Airway epithelial cell (primary cell): ENCODE measurements around the gene ARHGAP10. TPM values are rescaled to one million over a fixed set of nuclear protein-coding genes. Genes with fewer than 3 reads are reported as not detected.

Source experiments
- total RNA-seq: library from RNA; depleted of rRNA; stranded (reverse); fragments of >200 nt; gene quantifications from 2 replicates; pipeline ENCODE4 v1.2.3, GENCODE V29; 2015

Gene ARHGAP10, protein sequence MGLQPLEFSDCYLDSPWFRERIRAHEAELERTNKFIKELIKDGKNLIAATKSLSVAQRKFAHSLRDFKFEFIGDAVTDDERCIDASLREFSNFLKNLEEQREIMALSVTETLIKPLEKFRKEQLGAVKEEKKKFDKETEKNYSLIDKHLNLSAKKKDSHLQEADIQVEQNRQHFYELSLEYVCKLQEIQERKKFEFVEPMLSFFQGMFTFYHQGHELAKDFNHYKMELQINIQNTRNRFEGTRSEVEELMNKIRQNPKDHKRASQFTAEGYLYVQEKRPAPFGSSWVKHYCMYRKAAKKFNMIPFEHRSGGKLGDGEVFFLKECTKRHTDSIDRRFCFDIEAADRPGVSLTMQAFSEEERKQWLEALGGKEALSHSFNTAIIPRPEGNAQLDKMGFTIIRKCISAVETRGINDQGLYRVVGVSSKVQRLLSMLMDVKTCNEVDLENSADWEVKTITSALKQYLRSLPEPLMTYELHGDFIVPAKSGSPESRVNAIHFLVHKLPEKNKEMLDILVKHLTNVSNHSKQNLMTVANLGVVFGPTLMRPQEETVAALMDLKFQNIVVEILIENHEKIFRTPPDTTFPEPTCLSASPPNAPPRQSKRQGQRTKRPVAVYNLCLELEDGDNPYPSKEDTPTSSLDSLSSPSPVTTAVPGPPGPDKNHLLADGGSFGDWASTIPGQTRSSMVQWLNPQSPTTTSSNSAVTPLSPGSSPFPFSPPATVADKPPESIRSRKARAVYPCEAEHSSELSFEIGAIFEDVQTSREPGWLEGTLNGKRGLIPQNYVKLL
- total RNA-seq, result 9.8 and 10.0 TPM in 2 replicates

DNA sequence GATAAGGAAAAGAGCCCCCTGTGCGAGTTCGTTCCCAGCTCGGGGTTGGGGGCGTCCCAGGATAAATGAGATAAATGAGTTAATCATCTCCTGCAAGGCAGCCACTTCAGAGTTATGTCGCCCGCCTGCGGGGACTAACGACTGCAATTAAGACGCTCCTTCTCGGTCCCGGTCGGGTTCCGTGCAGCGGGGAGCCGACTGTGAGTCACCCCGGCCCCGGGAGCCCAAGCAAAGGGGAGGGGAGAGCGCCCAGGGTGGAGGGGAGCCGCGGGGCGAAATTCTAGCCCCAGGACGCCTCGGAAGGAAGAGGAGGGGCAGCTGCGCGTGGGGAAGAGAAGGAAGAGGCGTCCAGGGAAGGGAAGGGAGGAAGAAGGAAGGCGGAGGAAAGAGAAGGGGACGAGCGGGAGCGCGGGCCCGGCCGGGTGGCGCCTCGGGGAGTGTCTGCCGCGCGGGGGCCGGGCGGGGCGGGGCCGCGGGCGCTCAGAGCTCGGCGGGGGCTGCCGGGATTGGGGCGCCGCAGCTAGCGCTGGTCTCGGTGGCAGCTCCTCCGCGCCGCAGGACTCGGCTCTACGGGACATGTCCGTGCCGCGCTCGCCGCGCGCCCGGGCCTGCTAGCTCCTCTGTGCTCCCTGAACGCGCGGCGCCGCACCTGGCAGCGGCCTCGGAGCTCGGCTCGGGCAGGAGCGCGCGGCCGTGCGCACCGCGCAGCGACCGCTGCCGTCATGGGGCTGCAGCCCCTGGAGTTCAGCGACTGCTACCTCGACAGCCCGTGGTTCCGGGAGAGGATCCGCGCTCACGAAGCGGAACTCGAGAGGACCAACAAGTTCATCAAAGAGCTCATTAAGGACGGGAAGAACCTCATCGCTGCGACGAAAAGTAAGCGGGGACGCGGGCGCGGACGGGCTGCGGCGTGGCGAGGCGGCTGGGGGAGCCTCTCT, at the start of gene ARHGAP10:
TSS of gene ARHGAP10 (plus strand) at position 509 of the 938 bp plus-strand sequence. CDS start at position 723, 214 bp downstream.

DNA sequence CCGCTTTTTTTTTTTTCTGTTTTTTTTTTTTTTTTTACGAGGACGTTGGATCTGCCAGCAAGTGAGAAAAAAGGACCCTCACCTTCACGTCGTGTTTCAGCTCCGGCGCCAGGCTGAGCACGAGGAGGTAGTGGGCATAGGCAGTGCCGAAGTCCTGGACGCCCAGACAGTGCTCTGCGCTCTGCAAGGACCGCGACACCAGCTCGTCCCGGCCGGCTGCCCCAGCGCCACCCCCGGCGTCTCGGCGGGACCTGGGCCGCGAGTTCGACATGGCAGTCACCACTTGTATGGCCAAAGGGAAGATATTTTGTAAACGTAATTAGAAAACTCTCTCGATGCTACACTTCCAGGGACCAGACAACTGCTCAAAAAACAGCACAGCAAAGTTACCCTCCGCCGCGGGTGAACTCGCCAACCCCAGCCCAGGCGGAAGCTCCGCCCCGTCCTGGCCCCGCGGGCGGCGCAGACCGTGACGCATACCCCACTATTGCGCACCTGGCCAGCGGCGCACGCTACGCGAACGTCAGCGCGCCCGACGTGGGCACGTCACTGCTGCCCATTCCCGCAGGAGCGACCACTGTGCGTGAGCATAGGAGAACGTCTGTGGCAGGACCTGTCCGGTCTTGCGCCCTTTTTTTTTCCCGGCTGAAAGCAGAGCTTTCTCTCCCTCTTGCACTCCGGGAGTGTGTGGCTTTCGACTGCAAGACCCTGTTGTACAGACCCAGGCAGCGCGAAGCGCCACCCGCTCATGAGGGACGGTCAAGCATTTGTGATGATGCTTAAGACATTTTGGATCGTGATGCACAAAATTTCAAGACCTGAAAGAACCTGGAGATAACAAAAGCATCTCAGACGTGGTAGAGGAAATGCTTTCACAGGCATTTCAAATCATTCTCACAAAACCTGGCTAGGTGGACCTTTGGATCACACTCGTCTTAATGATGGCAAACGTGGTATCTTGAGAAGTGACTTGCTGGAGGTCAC, 47.9 kb upstream of the ARHGAP10 start, which contains the start of gene PRMT9:
TSS of gene PRMT9 (minus strand) at position 447 of the 984 bp plus-strand sequence. CDS start at position 271, 176 bp downstream.

Other genes with a start within 250 kb of the ARHGAP10 start
- gene TMEM184C, start 114.7 kb upstream of the ARHGAP10 start, total RNA-seq, result 13.7 and 16.5 TPM in 2 replicates
- gene PRMT9, start 47.9 kb upstream of the ARHGAP10 start, total RNA-seq, result 5.5 and 5.6 TPM in 2 replicates